H9 (cell line): ENCODE data around the gene CLEC11A. TPM values are rescaled to one million over a fixed set of nuclear protein-coding genes. Genes with fewer than 3 reads are reported as not detected.

Experiments used
- DNase-seq: peaks from one replicate; pipeline ENCODE4 v3.0.0-alpha.2; 2017
- H2AFZ ChIP-seq: one replicate; pipeline ENCODE4 v1.6.1; 2013; ENCODE audit warnings: mild to moderate bottlenecking, low read length, control low read depth, moderate library complexity
- H2AK5ac ChIP-seq: 2 replicates; pipeline ENCODE4 v1.6.1; 2013; ENCODE audit warnings: low read length, control low read depth, mixed read lengths; ENCODE audit not compliant: insufficient read length
- H2BK120ac ChIP-seq: one replicate; pipeline ENCODE4 v1.6.1; 2013; ENCODE audit warnings: low read depth, mild to moderate bottlenecking, low read length, control low read depth, inconsistent platforms; ENCODE audit not compliant: poor library complexity, severe bottlenecking
- H2BK12ac ChIP-seq: 2 replicates; pipeline ENCODE4 v1.6.1; 2013; ENCODE audit warnings: low read length, control low read depth, mixed read lengths, low read depth; ENCODE audit not compliant: insufficient read length
- H2BK15ac ChIP-seq: 2 replicates; pipeline ENCODE4 v1.6.1; 2013; ENCODE audit warnings: low read depth, low read length, control low read depth
- H2BK20ac ChIP-seq: one replicate; pipeline ENCODE4 v1.6.1; 2013; ENCODE audit warnings: low read depth, mild to moderate bottlenecking, low read length, control low read depth, inconsistent platforms; ENCODE audit not compliant: poor library complexity, severe bottlenecking
- H2BK5ac ChIP-seq: 2 replicates; pipeline ENCODE4 v1.6.1; 2013; ENCODE audit warnings: low read length, control low read depth, mixed read lengths; ENCODE audit not compliant: insufficient read length
- H3K14ac ChIP-seq: 2 replicates; pipeline ENCODE4 v1.6.1; 2013; ENCODE audit warnings: low read length, control low read depth; ENCODE audit not compliant: insufficient read depth
- H3K18ac ChIP-seq: 2 replicates; pipeline ENCODE4 v1.6.1; 2013; ENCODE audit warnings: low read depth, mild to moderate bottlenecking, mixed read lengths, low read length, control low read depth; ENCODE audit not compliant: insufficient read length
- H3K23ac ChIP-seq: 2 replicates; pipeline ENCODE4 v1.6.1; 2013; ENCODE audit warnings: low read length, control low read depth, mixed read lengths, low read depth; ENCODE audit not compliant: insufficient read length
- H3K23me2 ChIP-seq: 2 replicates; pipeline ENCODE4 v1.6.1; 2013; ENCODE audit warnings: low read depth, mild to moderate bottlenecking, mixed read lengths, low read length, control low read depth; ENCODE audit not compliant: insufficient read length, poor library complexity, severe bottlenecking
- H3K27ac ChIP-seq: 2 replicates; pipeline ENCODE4 v1.5.1; 2013; ENCODE audit warnings: low read length, control low read depth, mixed read lengths, low read depth; ENCODE audit not compliant: insufficient read length
- H3K27me3 ChIP-seq: 2 replicates; pipeline ENCODE4 v1.6.1; 2013; ENCODE audit warnings: low read length, control low read depth, inconsistent platforms; ENCODE audit not compliant: insufficient read depth
- H3K4ac ChIP-seq: 2 replicates; pipeline ENCODE4 v1.6.1; 2013; ENCODE audit warnings: low read depth, mild to moderate bottlenecking, control low read depth, inconsistent platforms, low read length, moderate library complexity
- H3K4me1 ChIP-seq: 2 replicates; pipeline ENCODE4 v1.6.1; 2013; ENCODE audit warnings: low read length, control low read depth, inconsistent platforms; ENCODE audit not compliant: insufficient read depth
- H3K4me2 ChIP-seq: 2 replicates; pipeline ENCODE4 v1.6.1; 2013; ENCODE audit warnings: low read length, control low read depth, mixed read lengths; ENCODE audit not compliant: insufficient read length, insufficient read depth
- H3K56ac ChIP-seq: 2 replicates; pipeline ENCODE4 v1.6.1; 2013; ENCODE audit warnings: low read depth, mild to moderate bottlenecking, mixed read lengths, low read length, control low read depth; ENCODE audit not compliant: insufficient read length
- H3K79me1 ChIP-seq: 2 replicates; pipeline ENCODE4 v1.6.1; 2013; ENCODE audit warnings: low read depth, mild to moderate bottlenecking, moderate library complexity, low read length, control low read depth, inconsistent platforms; ENCODE audit not compliant: insufficient read depth, poor library complexity, severe bottlenecking
- H3K79me2 ChIP-seq: 2 replicates; pipeline ENCODE4 v1.6.1; 2013; ENCODE audit warnings: low read length, control low read depth, inconsistent platforms; ENCODE audit not compliant: insufficient read depth
- H3K9ac ChIP-seq: 2 replicates; pipeline ENCODE4 v1.6.1; 2013; ENCODE audit warnings: low read length, control low read depth, mixed read lengths; ENCODE audit not compliant: insufficient read length; ENCODE audit errors: extremely low read depth
- H3K9me3 ChIP-seq: one replicate; pipeline ENCODE4 v1.6.1; 2013; ENCODE audit warnings: low read depth, low read length, inconsistent platforms; ENCODE audit not compliant: control insufficient read depth
- H3T11ph ChIP-seq: one replicate; pipeline ENCODE4 v1.6.1; 2013; ENCODE audit warnings: mild to moderate bottlenecking, low read length, control low read depth, inconsistent platforms
- H4K20me1 ChIP-seq: one replicate; pipeline ENCODE4 v1.6.1; 2013; ENCODE audit not compliant: control insufficient read depth, insufficient read length, insufficient read depth
- H4K5ac ChIP-seq: 2 replicates; pipeline ENCODE4 v1.6.1; 2013; ENCODE audit warnings: low read depth, mild to moderate bottlenecking, mixed read lengths, low read length, control low read depth; ENCODE audit not compliant: insufficient read length
- H4K8ac ChIP-seq: replicated peaks from 2 replicates; pipeline ENCODE4 v1.6.1; 2013; ENCODE audit warnings: low read length, control low read depth, mixed read lengths, low read depth; ENCODE audit not compliant: insufficient read length
- H4K91ac ChIP-seq: 2 replicates; pipeline ENCODE4 v1.6.1; 2013; ENCODE audit warnings: low read depth, mild to moderate bottlenecking, moderate library complexity, mixed read lengths, low read length, control low read depth; ENCODE audit not compliant: insufficient read length
- H3K27ac Mint-ChIP-seq, 3 experiments: 2 replicates in 2 of 3; 3 replicates in 1 of 3; pipeline ENCODE4 v1.8.0; 2020 to 2021; ENCODE audit warnings: mixed read lengths in 3 of 3, mild to moderate bottlenecking in 1 of 3, moderate library complexity in 1 of 3
- H3K27me3 Mint-ChIP-seq: 2 replicates; pipeline ENCODE4 v1.8.0; 2021; ENCODE audit warnings: low read depth, mild to moderate bottlenecking, moderate library complexity, mixed read lengths
- H3K36me3 Mint-ChIP-seq, 3 experiments: 2 replicates in 2 of 3; 3 replicates in 1 of 3; pipeline ENCODE4 v1.8.0; 2020 to 2021; ENCODE audit warnings: low read depth in 3 of 3, mixed read lengths in 3 of 3; ENCODE audit not compliant: insufficient read depth in 1 of 3
- H3K4me1 Mint-ChIP-seq, 2 experiments: 2 replicates each; pipeline ENCODE4 v1.8.0; 2020; ENCODE audit warnings: mixed read lengths in 2 of 2
- H3K4me3 Mint-ChIP-seq, 2 experiments: 2 replicates in 1 of 2; 3 replicates in 1 of 2; pipeline ENCODE4 v1.8.0; 2020 to 2021; ENCODE audit warnings: mild to moderate bottlenecking in 2 of 2, mixed read lengths in 2 of 2, moderate library complexity in 1 of 2
- H3K9me3 Mint-ChIP-seq, 2 experiments: 2 replicates in 1 of 2; 3 replicates in 1 of 2; pipeline ENCODE4 v1.8.0; 2020; ENCODE audit warnings: mild to moderate bottlenecking in 2 of 2, mixed read lengths in 2 of 2, moderate library complexity in 1 of 2
- WGBS: extraction: QIAGEN DNeasy Blood & Tissue Kit; methylation state at CpG from one replicate; pipeline ENCODE4 v1.1.7; 2013; ENCODE audit warnings: missing lambda C conversion rate, low lambda C conversion rate, mixed read lengths; ENCODE audit not compliant: insufficient read length; ENCODE audit errors: extremely low coverage; 5-methylcytosine and 5-hydroxymethylcytosine counted together
- total RNA-seq: library from RNA; stranded (reverse); gene quantifications from 2 replicates; pipeline ENCODE4 v1.2.1, GENCODE V29; 2021
- TF ChIP-seq, protein P1 (sequence below): fragments of 200-600 bp; sonication (generic); conservative IDR thresholded peaks from 3 replicates; pipeline ENCODE4 v1.8.0; 2021; ENCODE audit warnings: antibody characterized with exemption, mild to moderate bottlenecking

CLEC11A gene
- total RNA-seq, 1 experiment from 2014 or later, result 3.9 TPM

DNA sequence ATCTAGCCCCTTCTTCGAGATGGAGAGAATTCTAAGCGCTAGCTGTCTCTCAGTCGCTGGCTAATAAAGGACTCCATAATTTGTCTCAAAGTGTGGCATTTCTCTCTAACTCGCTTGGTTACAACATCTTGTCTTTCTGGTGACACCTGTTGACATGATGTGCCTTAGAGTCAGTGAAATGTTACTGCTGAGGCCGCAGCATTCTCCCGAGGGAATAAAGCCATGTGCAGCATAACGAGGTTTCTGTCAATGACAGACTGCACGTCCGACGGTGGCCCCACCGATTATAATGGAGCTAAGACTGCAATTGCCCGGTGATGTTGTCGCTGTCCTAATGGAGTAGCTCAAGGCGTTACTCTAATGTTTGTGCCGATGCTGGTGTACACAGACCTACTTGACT is 26.8 kb downstream of the CLEC11A start:
- H3K4me2 ChIP-seq, result no peak overlapping the region
- H3K56ac ChIP-seq, result no peak overlapping the region
- Mint-ChIP-seq H3K27ac (no peak overlapping the region; a peak in 1 of 7 replicates), H3K36me3 (no peaks in the 10 kb centered on the region), H3K4me3 (no peak overlapping the region), H3K9me3 (no peaks in the 10 kb centered on the region), H3K4me1 (no peaks in the 10 kb centered on the region), H3K27me3 (peaks cover 18% of the 10 kb centered on the region)
- H3K9ac ChIP-seq, result no peak overlapping the region
- H3K9me3 ChIP-seq, result no peaks in the 10 kb centered on the region
- H4K5ac ChIP-seq, result no peak overlapping the region
- H3K14ac ChIP-seq, result no peak overlapping the region
- H2BK15ac ChIP-seq, result no peak overlapping the region
- no peak overlapping the region for H2BK12ac ChIP-seq
- no peaks in the 10 kb centered on the region for H3K23me2 ChIP-seq
- no peaks in the 10 kb centered on the region for H3K4me1 ChIP-seq
- H2BK120ac ChIP-seq, result no peak overlapping the region
- no peak overlapping the region for H3K23ac ChIP-seq
- no peaks in the 10 kb centered on the region for H3K79me1 ChIP-seq
- H4K91ac ChIP-seq, result no peak overlapping the region
- TF ChIP-seq, protein P1, sequence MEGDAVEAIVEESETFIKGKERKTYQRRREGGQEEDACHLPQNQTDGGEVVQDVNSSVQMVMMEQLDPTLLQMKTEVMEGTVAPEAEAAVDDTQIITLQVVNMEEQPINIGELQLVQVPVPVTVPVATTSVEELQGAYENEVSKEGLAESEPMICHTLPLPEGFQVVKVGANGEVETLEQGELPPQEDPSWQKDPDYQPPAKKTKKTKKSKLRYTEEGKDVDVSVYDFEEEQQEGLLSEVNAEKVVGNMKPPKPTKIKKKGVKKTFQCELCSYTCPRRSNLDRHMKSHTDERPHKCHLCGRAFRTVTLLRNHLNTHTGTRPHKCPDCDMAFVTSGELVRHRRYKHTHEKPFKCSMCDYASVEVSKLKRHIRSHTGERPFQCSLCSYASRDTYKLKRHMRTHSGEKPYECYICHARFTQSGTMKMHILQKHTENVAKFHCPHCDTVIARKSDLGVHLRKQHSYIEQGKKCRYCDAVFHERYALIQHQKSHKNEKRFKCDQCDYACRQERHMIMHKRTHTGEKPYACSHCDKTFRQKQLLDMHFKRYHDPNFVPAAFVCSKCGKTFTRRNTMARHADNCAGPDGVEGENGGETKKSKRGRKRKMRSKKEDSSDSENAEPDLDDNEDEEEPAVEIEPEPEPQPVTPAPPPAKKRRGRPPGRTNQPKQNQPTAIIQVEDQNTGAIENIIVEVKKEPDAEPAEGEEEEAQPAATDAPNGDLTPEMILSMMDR, result no peak
- no peak overlapping the region for H3K18ac ChIP-seq
- H2BK5ac ChIP-seq, result no peak overlapping the region
- DNase-seq, result no peak
- H3T11ph ChIP-seq, result no peak overlapping the region
- H3K27me3 ChIP-seq, result no peaks in the 10 kb centered on the region
- no peak overlapping the region for H2AK5ac ChIP-seq
- H3K4ac ChIP-seq, result no peak overlapping the region
- H4K8ac ChIP-seq, result no peak overlapping the region
- no peak overlapping the region for H3K27ac ChIP-seq
- no peaks in the 10 kb centered on the region for H4K20me1 ChIP-seq
- H2BK20ac ChIP-seq, result no peak overlapping the region
- H3K79me2 ChIP-seq, result no peaks in the 10 kb centered on the region
- no peak overlapping the region for H2AFZ ChIP-seq
- WGBS, result no CpG with 5 or more reads among the region's 15 CpGs
